SJSA1 (cell line): ENCODE results near the gene IGLL1. TPM values are rescaled to one million over a fixed set of nuclear protein-coding genes. Genes with fewer than 3 reads are reported as not detected.
"Not testable (repeated sequence)": the region's sequence is repeated elsewhere in the genome, so short reads cannot be mapped to it uniquely, and the experiment has no call there.

Experiments used
- DNase-seq, 2 experiments: peaks; one replicate each; pipeline ENCODE4 v3.0.0-alpha.2; 2015 to 2020; ENCODE audit warnings: low spot score in 2 of 2, low read depth in 1 of 2
- H3K27ac ChIP-seq: fragments of 250-450 bp; sonication (Bioruptor Pico); 2 replicates; pipeline ENCODE4 v1.5.1; 2020; ENCODE audit warnings: mild to moderate bottlenecking, moderate library complexity
- H3K27me3 ChIP-seq: fragments of 250-450 bp; sonication (Bioruptor Pico); replicated peaks from 2 replicates; pipeline ENCODE4 v1.5.1; 2020; ENCODE audit warnings: mild to moderate bottlenecking, moderate library complexity
- H3K36me3 ChIP-seq: fragments of 250-450 bp; sonication (Bioruptor Pico); 2 replicates; pipeline ENCODE4 v1.5.1; 2020; ENCODE audit warnings: mild to moderate bottlenecking
- H3K4me1 ChIP-seq: fragments of 250-450 bp; sonication (Bioruptor Pico); replicated peaks from 2 replicates; pipeline ENCODE4 v1.6.1; 2021; ENCODE audit warnings: mild to moderate bottlenecking
- H3K4me3 ChIP-seq: fragments of 250-450 bp; sonication (Bioruptor Pico); 2 replicates; pipeline ENCODE4 v1.5.1; 2020; ENCODE audit warnings: mild to moderate bottlenecking
- H3K9me3 ChIP-seq: fragments of 250-450 bp; sonication (Bioruptor Pico); replicated peaks from 2 replicates; pipeline ENCODE4 v1.5.1; 2020; ENCODE audit warnings: mild to moderate bottlenecking
- total RNA-seq: library from RNA; depleted of rRNA; stranded (reverse); fragments of >200 nt; shearing (Covaris generic); gene quantifications from 2 replicates; pipeline ENCODE4 v1.2.3, GENCODE V29; 2014

The IGLL1 gene
- total RNA-seq, 1 experiment from 2014 or later = not detected

DNA sequence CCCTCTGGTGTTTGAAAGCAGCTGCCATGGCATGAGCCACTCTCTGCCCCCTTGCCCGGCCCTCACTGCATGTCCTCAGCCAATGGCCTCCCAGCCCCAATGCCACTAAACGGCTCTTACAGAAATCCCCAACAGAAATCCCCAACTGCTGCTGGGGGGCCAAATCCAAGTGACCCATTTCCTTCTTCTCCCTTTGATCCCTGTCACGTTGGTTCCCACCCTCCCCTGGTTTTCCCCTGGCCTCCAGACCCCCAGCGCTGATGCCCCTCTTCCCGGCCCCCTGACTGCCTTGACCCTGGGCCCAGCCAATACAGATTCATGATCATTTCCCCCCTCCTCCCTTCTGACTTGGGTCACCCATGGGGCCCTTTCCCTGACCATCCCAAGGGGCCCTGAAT is 30.9 kb downstream of the IGLL1 start:
- Histone ChIP-seq H3K36me3 (no peaks in the 10 kb centered on the region), H3K4me1 (no peaks in the 10 kb centered on the region), H3K9me3 (peaks cover 6% of the 10 kb centered on the region; the same call in 1 of the 2 replicates), H3K27ac (no peak overlapping the region), H3K27me3 (no peaks in the 10 kb centered on the region), H3K4me3 (no peak overlapping the region)
- DNase-seq = no peak

DNA sequence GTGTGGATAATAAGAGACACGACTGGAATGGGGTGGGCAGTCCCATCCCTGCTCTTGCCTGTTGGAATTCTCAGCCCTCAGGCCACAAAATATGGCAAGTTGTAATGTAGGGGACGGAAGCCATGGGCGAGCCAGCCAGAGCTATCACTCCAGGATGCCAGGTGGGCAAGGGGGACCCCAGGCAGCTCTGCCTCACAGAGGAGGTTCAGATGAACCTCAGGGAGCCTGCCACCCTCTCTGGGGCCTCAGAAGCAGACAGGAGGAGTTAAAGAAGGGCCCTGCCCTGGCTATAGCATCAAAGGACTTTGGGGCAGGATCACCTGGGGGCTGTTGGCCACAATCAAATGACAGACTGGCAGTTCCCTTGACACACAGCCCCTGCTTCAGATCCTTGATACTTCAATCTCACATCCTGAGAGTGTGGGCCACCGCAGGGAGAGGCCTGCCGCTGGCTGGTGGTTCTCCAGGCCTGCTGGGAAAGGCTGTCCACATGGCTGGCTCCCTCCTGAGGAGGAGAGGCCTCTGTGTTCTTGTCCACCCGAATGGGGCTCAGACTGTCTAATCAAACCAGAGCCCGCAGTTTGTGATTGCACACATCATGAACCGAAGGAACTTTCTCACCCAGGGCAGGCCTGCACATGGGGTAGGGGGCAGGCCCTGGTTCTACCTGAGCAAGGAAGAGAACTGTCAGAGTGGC is 31.4 kb downstream of the IGLL1 start:
- Histone ChIP-seq H3K4me3 (no peak overlapping the region), H3K27ac (no peak overlapping the region), H3K36me3 (no peaks in the 10 kb centered on the region), H3K9me3 (peaks cover 6% of the 10 kb centered on the region; the same call in 1 of the 2 replicates), H3K27me3 (no peaks in the 10 kb centered on the region), H3K4me1 (no peaks in the 10 kb centered on the region)
- no peak for DNase-seq

DNA sequence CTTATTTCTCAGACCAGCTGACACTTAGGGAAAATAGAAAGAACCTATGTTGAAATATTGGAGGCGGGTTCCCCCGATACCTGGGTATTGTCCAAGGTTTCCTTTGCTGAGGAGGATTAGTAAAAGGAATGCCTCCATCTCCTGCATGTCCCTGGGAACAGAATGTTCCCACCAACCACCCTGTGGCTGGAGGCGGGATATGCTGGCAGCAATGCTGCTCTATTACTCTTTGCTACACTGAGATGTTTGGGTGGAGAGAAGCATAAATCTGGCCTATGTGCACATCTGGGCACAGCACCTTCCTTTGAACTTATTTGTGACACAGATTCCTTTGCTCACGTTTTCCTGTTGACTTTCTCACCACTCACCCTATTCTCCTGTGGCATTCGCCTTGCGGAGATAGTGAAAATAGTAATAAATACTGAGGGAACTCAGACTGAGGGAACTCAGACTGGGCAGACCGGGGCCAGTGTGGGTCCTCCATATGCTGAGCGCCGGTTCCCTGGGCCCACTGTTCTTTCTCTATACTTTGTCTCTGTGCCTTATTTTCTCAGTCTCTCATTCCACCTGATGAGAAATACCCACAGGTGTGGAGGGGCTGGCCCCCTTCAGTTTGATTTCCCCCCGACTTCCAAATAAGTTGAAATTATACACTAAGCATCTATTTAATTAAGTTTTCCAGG is 32.1 kb downstream of the IGLL1 start:
- H3K9me3 ChIP-seq = peaks cover 6% of the 10 kb centered on the region; the same call in 1 of the 2 replicates
- no peaks in the 10 kb centered on the region for H3K4me1 ChIP-seq
- no peaks in the 10 kb centered on the region for H3K36me3 ChIP-seq
- H3K4me3 ChIP-seq = no peak overlapping the region
- no peak for DNase-seq
- H3K27ac ChIP-seq = no peak overlapping the region
- H3K27me3 ChIP-seq = no peaks in the 10 kb centered on the region

DNA sequence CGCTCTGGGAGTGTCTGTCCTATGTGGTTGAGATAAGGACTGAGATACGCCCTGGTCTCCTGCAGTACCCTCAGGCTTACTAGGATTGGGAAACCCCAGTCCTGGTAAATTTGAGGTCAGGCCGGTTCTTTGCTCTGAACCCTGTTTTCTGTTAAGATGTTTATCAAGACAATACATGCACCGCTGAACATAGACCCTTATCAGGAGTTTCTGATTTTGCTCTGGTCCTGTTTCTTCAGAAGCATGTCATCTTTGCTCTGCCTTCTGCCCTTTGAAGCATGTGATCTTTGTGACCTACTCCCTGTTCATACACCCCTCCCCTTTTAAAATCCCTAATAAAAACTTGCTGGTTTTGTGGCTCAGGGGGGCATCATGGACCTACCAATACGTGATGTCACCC is 32.7 kb downstream of the IGLL1 start:
- H3K4me3 ChIP-seq, DNase-seq, H3K27me3 ChIP-seq, H3K4me1 ChIP-seq, H3K36me3 ChIP-seq, H3K9me3 ChIP-seq, H3K27ac ChIP-seq: not testable (repeated sequence)

DNA sequence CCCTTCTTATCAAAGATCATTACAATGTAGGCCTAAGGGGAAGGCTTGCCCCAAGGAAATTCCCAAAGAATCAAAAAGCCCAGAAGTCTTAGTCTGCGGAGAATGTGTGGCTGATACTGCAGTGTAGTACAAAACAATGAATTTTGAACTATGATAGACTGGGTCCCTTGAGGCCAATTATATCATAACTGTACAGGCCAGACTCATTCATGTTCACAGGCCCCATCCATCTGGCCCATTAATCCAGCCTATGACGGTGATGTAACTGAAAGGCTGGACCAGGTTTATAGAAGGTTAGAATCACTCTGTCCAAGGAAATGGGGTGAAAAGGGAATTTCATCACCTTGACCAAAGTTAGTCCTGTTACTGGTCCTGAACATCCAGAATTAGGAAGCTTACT is 35.2 kb downstream of the IGLL1 start:
- H3K27ac ChIP-seq = no peak overlapping the region
- H3K4me3 ChIP-seq = no peak overlapping the region
- no peak for DNase-seq
- no peaks in the 10 kb centered on the region for H3K4me1 ChIP-seq
- no peaks in the 10 kb centered on the region for H3K36me3 ChIP-seq
- peaks cover 6% of the 10 kb centered on the region; the same call in 1 of the 2 replicates for H3K9me3 ChIP-seq
- no peaks in the 10 kb centered on the region for H3K27me3 ChIP-seq

DNA sequence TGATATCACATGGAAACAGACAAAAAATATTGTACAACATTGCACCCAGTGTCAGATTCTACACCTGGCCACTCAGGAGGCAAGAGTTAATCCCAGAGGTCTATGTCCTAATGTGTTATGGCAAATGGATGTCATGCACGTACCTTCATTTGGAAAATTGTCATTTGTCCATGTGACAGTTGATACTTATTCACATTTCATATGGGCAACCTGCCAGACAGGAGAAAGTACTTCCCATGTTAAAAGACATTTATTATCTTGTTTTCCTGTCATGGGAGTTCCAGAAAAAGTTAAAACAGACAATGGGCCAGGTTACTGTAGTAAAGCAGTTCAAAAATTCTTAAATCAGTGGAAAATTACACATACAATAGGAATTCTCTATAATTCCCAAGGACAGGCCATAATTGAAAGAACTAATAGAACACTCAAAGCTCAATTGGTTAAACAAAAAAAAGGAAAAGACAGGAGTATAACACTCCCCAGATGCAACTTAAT is 36.5 kb downstream of the IGLL1 start:
- not testable (repeated sequence) for H3K27me3 ChIP-seq, DNase-seq, H3K36me3 ChIP-seq, H3K27ac ChIP-seq, H3K4me3 ChIP-seq, H3K9me3 ChIP-seq, H3K4me1 ChIP-seq

DNA sequence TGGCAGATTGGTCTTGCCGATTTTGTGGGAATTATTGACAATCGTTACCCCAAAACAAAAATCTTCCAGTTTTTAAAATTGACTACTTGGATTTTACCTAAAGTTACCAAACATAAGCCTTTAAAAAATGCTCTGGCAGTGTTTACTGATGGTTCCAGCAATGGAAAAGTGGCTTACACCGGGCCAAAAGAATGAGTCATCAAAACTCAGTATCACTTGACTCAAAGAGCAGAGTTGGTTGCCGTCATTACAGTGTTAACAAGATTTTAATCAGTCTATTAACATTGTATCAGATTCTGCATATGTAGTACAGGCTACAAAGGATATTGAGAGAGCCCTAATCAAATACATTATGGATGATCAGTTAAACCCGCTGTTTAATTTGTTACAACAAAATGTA is 37.2 kb downstream of the IGLL1 start:
- no peak for DNase-seq
- H3K27me3 ChIP-seq = no peaks in the 10 kb centered on the region
- H3K9me3 ChIP-seq = peaks cover 3% of the 10 kb centered on the region; the same call in 1 of the 2 replicates
- H3K27ac ChIP-seq = no peak overlapping the region
- no peaks in the 10 kb centered on the region for H3K36me3 ChIP-seq
- no peaks in the 10 kb centered on the region for H3K4me1 ChIP-seq
- no peak overlapping the region for H3K4me3 ChIP-seq

DNA sequence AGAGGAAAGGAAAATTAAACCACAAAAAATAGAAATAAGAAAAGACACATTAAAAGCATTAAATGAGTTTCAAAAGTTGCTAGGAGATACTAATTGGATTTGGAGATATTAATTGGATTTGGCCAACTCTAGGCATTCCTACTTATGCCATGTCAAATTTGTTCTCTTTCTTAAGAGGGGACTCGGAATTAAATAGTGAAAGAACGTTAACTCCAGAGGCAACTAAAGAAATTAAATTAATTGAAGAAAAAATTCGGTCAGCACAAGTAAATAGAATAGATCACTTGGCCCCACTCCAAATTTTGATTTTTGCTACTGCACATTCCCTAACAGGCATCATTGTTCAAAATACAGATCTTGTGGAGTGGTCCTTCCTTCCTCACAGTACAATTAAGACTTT is 37.7 kb downstream of the IGLL1 start:
- not testable (repeated sequence) for H3K4me3 ChIP-seq, H3K27ac ChIP-seq, H3K36me3 ChIP-seq, H3K27me3 ChIP-seq, H3K4me1 ChIP-seq, DNase-seq, H3K9me3 ChIP-seq

DNA sequence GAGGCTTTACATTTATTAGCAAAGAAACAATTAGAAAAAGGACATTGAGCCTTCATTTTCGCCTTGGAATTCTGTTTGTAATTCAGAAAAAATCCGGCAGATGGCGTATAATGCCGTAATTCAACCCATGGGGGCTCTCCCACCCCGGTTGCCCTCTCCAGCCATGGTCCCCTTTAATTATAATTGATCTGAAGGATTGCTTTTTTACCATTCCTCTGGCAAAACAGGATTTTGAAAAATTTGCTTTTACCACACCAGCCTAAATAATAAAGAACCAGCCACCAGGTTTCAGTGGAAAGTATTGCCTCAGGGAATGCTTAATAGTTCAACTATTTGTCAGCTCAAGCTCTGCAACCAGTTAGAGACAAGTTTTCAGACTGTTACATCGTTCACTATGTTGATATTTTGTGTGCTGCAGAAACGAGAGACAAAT is 38.2 kb downstream of the IGLL1 start:
- not testable (repeated sequence) for H3K36me3 ChIP-seq, H3K4me1 ChIP-seq, H3K27me3 ChIP-seq, H3K9me3 ChIP-seq, H3K4me3 ChIP-seq, H3K27ac ChIP-seq
- DNase-seq = peak in 1 of 2 experiments; percentile 35

DNA sequence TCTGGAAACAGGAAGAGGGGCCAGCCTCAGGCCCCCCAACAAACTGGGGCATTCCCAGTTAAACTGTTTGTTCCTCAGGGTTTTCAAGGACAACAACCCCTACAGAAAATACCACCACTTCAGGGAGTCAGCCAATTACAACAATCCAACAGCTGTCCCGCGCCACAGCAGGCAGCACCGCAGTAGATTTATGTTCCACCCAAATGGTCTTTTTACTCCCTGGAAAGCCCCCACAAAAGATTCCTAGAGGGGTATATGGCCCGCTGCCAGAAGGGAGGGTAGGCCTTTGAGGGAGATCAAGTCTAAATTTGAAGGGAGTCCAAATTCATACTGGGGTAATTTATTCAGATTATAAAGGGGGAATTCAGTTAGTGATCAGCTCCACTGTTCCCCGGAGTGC is 39.3 kb downstream of the IGLL1 start:
- not testable (repeated sequence) for H3K4me3 ChIP-seq, H3K9me3 ChIP-seq, H3K4me1 ChIP-seq, H3K36me3 ChIP-seq, DNase-seq, H3K27ac ChIP-seq, H3K27me3 ChIP-seq

DNA sequence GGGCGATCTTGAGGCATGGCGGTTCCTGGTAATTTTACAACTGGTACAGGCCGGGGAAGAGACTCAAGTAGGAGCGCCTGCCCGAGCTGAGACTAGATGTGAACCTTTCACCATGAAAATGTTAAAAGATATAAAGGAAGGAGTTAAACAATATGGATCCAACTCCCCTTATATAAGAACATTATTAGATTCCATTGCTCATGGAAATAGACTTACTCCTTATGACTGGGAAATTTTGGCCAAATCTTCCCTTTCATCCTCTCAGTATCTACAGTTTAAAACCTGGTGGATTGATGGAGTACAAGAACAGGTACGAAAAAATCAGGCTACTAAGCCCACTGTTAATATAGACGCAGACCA is 40.3 kb downstream of the IGLL1 start:
- DNase-seq, H3K4me1 ChIP-seq, H3K9me3 ChIP-seq, H3K27me3 ChIP-seq, H3K36me3 ChIP-seq, H3K27ac ChIP-seq, H3K4me3 ChIP-seq: not testable (repeated sequence)

DNA sequence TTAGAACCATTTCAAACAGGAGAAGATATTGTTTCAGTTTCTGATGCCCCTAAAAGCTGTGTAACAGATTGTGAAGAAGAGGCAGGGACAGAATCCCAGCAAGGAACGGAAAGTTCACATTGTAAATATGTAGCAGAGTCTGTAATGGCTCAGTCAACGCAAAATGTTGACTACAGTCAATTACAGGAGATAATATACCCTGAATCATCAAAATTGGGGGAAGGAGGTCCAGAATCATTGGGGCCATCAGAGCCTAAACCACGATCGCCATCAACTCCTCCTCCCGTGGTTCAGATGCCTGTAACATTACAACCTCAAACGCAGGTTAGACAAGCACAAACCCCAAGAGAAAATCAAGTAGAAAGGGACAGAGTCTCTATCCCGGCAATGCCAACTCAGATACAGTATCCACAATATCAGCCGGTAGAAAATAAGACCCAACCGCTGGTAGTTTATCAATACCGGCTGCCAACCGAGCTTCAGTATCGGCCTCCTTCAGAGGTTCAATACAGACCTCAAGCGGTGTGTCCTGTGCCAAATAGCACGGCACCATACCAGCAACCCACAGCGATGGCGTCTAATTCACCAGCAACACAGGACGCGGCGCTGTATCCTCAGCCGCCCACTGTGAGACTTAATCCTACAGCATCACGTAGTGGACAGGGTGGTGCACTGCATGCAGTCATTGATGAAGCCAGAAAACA is 40.8 kb downstream of the IGLL1 start:
- peak; percentile 48 to 70 for DNase-seq
- Histone ChIP-seq H3K36me3 (no peaks in the 10 kb centered on the region), H3K27ac (no peak overlapping the region), H3K27me3 (no peaks in the 10 kb centered on the region), H3K9me3 (no peaks in the 10 kb centered on the region), H3K4me1 (no peaks in the 10 kb centered on the region), H3K4me3 (no peak overlapping the region)

DNA sequence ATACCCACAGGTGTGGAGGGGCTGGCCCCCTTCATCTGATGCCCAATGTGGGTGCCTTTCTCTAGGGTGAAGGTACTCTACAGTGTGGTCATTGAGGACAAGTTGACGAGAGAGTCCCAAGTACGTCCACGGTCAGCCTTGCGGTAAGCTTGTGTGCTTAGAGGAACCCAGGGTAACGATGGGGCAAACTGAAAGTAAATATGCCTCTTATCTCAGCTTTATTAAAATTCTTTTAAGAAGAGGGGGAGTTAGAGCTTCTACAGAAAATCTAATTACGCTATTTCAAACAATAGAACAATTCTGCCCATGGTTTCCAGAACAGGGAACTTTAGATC is 41.4 kb downstream of the IGLL1 start:
- H3K4me3 ChIP-seq, H3K27ac ChIP-seq, H3K4me1 ChIP-seq, H3K9me3 ChIP-seq, H3K27me3 ChIP-seq, H3K36me3 ChIP-seq, DNase-seq: not testable (repeated sequence)
